COLO668 (cell line): Measurements from ENCODE around the gene GOLGA1.
A peak's percentile ranks its signal among the peaks of the same experiment; 100 is the strongest.

Experiments
- DNase-seq: peaks from one replicate; lab custom pipeline; 2025; ENCODE audit not compliant: unreplicated experiment; lab: John Stamatoyannopoulos, UW

GOLGA1 gene

DNA sequence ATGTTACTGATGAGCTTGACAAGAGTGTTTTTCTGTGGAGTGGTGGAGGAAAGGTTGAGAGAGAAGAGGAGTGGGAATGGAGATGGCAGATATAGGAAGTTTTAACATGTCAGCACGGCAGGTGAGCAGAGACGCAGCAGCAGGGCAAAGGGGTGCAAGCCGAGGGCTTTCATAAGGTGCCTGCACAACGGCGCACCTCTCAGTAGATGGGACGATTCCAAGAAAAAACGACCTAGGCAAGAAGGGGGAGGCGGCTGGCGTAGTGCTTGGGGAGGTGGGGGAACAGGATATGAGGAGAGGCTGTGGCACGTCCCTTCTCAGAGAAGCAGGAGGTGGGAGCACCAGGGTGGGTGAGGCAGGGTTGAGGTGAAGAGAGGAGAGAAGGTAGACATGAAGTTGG lies 54.4 kb downstream of the GOLGA1 start:
- no peak for DNase-seq

DNA sequence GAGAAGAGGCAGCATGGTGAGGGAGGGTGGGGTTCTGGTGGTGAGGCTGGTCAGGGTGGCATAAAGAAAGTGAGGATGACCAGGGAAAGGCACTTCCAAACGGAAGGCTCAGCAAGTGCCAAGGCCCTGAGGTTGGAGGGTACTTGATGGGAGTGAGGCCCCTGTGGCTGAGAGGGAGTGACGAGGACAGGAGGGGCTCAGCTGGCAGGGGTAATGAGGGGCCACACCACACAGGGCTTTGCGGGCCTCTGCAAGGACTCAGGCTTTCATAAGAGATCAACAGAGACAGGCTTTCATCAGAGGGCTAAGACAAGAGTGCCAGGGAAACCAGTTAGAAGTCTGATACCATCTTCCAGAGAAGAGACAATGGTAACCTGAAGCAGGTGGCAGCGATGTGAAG lies 55.3 kb downstream of the GOLGA1 start:
- DNase-seq, result no peak

DNA sequence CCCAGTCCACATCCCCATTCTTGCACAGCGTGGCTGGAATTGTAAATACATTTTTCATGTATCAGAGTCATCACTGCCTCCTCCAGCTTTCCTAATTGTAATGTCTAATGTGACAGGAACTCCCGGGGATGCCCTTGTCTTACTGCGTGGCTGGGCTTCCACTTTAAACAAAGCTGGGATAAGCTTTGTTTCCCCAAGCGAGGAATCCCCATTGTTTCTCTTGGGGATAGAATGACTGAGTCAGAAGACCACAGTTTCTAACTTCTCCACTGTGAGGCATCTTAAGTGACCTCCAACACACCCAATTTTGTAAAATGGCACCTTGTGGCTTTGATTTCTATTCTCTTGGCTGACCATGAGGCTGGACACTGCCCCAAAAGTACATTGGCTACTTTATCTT lies 56.5 kb downstream of the GOLGA1 start:
- no peak for DNase-seq

DNA sequence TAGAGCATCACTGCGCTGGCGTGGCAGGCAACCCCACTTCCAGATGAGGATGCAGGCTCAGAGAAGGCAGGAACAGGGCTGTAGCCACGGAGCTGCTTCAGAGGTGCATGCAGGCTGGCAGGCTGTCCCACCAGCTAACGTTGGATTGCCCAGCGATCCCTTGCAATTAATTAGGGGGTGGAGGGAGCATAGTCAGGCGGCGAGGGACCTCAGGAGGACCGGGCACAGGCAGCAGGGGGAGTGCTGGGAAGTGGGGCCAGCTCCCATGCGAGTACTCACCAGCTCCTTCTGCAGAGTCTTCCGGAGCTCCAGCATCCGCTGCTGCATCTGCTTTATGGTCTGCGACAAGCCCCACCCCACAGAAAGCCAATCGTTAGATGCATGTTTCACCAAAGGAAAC lies 58.7 kb downstream of the GOLGA1 start:
- no peak for DNase-seq

DNA sequence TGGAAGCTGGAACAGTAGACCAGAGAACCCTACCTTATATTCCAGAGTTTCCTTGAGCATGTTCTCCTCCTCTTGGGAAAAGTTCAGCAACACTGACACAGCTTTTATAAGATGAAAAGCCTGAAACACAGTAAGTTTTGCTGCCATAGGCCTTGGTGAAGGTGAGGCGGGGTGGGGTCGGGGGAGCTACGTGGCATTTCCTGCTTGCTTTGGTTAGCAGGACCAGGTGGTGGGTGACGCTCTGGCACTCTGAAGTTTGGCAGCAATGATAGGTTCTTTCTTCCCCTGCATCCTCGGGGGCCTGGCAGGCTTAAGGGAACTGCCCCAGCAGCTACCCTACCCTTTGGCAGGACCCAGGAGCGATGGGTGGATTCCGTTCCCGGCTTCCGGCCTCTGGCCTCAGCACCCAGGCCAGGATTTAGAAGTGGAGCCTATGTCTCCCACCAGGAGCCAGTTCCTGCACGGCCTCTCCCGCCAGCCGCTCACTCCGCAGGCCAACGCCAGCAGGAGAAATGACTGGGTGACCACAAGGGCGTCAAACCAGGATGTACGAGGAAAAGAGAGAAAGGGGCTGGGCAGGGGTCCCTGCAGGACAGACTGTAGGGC lies 59.6 kb downstream of the GOLGA1 start:
- no peak for DNase-seq

DNA sequence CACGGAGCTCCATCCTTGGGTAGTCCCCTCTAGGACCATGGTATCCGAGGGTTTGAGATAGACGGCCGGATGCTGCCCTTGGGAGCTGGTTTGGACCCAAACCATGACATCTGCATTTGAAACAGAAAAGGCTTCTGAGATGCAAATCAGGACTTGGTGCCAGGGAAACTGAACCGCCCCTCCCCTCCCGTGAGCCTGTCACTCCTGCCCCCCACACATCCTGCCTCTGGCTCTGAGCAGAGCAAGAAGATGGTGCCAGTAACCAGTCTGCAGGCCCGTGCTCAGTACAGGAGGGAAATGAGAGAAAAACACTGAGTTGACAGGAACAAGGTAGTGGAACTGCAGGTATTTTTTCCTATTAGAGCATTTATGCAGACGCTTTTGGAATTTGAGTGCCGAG lies 60.4 kb downstream of the GOLGA1 start:
- DNase-seq, result no peak

DNA sequence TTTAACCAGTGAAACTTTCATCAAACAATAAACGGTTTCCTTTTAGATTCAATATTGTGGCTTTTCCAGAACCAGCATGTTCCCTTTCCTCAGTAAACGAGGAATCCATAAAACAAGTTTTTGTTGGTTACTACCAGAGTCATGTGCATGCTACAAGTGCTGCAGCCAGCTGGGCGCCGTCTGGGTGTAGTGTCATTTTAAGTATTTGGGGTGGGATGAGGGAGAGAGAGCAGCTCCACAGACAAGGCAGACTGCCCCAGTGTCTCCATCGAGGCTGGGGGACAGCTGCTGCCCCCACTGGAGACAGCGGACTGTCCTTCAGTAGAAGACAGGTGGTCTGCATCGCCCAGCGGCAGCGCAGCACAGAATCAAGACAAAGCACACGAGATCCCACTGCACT lies 61.7 kb downstream of the GOLGA1 start:
- DNase-seq, result no peak

DNA sequence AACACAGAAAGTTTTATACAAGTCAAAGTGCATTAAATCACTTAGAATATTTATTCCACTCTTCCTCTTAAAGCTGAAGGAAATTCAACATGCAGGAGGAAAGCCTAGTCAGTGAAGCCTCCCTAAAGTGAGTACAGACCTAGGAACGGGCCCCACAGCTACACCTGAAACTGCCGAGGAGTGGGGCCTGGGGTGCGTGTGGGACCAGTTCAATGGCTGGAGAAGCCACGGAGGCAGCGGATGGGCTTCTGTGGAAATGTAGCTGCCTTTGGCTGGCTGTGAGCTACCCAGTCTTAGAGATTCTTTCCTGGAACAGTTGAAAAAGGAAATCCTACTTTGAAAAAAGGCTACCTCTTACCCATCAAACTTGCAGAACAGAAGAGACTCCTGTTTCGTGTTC lies 62.4 kb downstream of the GOLGA1 start:
- no peak for DNase-seq

DNA sequence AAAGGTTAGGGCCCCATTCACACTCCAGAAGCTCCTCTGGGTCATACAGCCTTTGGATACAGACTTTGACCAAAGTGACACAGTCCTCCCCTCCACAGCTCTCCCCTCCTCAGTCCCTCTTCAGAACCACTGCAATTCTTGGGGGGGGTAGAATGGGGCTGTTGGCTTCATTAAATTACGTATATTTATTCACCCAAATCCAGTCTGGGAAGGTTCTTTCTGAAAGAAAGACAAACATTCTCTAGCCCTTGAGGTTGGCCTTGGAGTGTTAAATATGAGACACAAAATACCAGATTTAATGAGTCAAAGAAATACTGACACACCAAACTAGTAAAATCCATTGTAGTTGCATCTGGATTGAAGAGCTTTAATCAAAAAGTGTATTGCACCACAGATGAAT lies 62.9 kb downstream of the GOLGA1 start:
- no peak for DNase-seq

DNA sequence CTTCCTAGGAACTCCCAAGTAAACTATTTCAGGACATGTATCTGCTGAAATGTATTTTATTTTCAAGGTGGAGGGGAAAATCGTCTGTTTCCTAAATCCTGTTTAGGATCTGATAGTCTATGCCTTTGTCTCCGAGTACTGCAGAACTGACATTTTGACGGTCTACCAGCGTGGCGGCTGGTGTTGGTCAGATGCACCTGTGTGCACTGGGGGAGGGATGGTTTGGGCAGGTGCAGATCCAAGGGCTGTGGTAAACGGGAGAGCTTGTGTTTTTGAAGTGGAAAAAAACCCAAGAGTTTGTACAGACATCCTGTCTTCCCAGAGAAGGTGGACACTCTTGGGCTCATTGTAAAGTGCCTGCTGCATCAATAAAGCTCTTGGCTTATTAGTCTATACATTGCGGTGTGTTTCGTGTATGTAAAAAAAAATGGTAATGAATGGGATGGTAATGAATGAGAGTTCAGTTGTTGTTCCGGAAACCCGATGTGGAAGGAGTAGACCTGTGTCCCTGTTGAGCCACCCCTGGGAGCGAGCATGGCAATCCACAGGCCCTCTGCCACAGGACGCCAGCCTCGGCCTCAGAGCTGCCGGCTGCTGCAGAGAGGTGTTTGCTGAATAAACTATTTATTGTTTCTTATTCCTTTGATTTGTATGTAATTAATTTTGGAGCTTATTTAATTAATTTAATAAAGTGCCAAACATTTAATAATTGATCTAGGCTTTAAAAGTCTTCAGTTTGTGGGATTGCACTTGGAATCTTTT lies 63.7 kb downstream of the GOLGA1 start:
- peak; percentile 19 for DNase-seq

DNA sequence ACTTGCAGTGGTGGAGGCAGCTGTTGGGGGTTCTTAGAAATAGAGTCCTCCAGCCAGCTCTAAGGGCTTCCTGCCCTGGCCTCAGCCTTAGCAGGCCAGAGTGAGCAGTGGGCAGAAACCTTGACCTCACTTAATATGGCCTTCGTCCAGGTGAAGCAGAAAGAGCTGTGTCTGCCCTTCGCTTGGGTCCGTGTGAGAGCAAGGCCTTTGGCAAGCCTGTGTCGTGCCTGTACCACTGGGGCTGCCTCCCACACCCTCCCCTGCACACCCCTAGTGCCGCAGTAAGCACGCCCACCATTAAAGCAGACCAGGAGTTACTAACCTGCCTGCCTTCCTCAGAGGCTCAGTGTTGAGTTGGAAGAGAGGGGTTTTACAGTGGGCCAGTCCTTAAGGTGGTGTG lies 65.4 kb downstream of the GOLGA1 start:
- no peak for DNase-seq

DNA sequence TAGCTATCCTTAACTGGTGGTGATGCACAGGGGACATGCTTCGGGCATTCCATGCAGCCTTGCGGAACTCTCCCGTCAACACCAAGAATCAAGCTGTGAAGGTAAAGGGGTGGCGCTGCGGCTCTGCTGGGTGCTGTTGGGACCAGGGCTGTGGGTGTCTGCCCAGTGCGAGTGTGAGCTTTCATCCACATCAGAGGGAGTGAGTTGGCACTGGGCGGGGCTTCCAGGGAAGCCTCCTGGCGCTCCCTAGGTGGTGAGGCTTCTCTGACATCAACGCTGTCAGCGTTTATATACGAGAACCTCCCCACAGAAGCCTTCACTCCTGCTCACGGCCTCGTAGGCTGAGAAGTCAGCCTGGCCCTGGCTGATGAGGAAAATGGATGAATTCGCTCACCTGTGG lies 67.2 kb downstream of the GOLGA1 start:
- no peak for DNase-seq

DNA sequence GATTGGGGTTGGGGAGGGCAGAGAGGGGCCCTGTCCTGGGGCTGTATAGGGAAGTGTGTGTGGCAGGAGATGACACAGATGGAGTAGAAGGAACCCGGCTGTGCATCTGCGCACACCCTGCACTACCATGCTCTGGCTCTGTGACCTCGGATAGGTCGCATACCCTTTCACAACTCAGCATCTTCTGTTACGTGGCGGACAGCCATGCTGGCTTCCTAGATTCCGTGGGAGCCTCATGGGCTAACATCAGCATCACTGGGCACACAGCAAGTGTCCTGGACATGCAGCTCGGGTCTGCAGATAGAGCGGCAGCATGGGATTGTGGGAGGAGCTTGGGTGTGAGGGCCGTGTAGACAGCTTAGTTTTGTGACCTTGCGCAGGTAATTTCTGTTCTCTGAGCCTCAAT lies 69.7 kb downstream of the GOLGA1 start:
- DNase-seq, result no peak

DNA sequence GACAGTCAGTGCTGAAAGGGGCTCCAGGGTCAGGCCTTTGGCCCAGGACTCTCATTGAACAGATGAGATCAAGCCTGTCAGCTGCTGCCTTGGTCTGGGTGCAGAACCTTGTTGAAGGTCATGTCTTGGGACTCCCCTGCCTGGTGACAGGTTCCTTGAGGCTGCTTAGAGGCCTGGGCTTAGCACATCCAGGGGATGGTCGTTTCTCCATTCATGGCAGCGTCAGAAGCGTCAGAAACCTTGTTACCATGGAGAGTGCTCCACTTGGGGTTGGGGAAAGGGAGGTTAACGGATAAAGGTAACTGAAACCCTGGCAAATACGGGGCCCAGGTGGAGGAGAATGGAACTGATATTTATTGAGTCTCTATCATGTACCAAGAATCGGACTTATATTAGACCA lies 70.2 kb downstream of the GOLGA1 start:
- DNase-seq, result no peak

DNA sequence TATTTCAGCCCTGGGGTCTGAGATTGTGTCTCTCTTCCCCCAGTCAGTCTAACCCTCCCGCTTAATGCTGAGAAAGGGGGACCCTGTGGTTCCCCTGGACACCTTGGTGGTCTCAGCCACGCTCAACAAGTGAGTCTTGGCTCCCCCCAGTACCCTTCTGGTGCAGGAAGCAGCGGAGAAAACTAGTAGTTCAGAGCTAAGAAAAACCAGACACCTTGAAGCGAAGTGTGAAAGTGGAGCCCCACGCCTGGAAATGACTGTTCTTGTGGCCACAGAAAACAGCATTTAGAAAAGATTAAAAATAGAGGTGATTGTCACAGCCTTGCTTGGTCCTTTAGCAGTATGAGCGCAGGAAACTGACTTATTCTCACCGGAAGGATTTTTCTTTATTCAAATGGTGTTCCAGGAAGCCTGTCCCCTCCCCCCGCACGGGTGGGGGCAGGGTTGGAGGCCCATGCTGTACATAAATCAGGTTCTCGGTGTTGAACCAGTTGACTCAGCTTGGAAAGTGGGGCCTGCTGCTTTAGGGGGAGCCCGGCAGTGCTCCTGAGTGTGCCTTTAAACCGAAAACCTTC lies 70.8 kb downstream of the GOLGA1 start:
- peak; percentile 61 for DNase-seq

DNA sequence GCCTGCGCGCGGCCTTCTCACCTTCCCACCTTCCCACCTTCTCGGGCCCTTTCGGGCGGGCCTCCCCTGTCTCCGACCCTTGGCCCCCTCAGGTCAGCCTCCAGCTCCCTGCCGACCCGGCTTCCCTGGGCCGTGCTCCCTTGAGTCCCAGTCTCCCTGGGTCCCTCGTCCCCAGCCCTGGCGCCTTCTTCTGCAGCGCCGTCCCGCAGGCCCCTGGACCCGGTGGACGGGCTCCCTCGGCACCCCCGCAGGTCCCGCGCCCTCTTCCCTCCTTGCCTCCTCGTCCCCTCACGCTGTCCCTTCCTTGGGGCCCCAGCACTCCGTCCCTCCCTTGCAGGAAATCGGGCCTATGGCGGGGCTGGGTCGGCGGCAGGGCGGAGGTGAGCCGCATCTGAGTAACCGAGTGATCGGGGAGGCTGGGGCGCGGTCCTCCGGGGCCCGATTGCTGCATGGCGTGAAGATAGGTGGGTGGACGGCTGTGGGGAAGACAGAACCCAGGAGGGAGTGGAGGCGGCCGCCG lies 71.4 kb downstream of the GOLGA1 start:
- peak; percentile 53 for DNase-seq

DNA sequence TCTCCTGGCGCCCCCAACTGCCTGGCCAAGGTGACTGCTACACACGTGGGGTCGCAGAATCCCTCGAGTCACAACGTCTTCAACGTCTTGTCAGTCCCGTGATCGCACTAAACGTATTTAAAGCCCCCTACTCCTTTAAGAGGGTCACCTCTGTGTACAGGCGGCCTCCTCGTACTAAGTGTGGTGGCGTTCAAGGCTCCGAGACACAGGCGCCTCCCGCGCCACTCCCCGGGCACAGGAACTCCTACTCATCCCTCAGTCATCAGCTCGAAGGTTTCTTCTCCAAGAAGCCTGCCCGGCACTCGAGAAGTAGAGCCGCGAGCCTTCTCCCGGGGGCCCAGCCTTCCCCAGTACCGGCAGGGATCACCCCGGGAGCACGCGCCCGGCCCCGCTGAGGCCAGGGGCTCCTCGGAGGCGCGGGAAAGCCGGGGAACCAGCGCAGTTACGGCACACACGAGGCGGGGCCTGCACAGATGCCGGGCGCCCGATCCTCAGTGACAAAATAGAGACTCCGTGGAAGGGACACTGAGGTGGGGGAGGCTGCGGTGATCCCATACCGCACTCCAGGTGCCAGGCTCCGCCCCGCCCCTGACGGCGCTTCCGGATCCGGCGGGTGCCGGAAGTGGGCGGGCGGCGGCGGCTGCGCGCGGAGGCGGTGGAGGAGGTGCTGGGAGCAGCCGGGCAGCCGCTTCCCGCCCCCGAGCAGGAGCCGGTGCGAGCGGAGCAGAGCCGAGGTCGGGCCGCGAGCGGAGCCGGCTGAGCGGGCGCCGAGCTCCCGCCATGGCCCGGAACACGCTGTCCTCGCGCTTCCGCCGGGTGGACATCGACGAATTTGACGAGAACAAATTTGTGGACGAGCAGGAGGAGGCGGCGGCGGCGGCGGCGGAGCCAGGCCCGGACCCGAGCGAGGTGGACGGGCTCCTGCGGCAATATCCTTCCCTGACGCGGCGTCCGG lies 72.1 kb downstream of the GOLGA1 start:
- peak; percentile 93 for DNase-seq

DNA sequence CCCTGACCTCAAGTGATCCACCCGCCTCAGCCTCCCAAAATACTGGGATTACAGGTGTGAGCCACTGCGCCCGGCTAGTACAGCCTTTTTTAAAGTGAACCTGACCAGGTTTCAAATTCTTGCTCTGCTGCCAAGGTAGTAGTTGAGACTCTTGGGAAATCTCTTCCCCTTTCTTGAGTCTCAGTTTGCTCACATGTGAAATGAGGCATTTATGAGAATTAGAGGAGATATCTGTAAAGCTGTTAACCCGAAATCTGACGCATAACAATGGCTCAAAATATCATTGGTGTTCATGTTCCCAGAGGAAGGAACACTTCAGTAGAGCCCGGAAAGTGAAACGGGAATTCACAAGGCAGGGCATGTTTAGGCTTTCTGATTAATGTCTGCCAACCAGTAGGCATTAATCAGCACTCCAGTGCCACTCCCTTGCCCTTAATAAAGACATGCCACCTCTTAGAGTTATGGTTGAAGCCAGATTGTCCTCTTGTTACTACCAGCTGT lies 77.5 kb downstream of the GOLGA1 start:
- no peak for DNase-seq

DNA sequence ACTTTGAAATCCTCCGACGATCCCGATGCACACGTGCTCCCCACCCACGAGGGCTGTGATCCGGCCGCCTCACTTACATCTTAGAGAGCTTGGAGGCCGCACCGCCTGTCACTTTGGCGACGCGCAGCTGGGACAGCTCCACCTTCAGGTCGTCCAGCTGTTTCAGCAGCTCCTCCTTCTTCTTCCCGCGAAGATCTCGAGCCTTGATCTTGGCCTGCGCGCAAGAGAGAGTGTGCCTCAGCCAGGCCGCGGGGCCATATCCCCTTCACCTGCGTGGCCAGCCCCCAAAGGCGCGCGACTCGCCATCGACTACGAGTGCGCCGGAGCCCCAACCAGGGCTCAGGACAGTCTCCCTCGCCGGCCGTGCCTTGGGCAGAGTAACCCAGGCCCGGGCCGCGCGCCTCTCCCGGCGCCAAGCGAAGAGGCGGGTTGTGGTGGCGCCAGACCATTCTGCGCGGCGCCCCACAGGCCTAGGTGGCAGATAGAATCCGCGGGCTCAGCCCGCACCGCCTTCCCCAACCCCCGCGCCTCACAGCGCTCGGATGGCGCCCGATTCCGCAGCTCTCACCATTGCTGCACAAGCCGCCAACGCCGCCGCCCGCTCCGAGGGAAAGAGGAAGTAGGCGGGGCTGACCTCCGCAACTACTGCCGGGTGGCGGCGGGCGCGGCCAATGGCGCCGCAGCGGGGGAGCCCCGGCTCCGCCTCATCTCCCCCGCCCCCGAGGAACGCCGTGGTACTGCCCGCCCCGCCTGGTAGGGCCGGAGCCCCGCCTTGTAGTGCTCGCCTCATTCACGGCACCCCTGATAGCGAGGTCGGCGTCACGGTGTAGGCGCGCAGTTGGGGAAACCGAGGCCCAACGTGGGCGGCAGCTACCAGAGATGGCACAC lies 79.3 kb downstream of the GOLGA1 start, which contains the start of the genes ARPC5L and RPL35:
TSS of gene ARPC5L (plus strand) at position 789 of the 888 bp plus-strand sequence. CDS start 7,161 bp downstream, outside the sequence.
TSS of gene RPL35 (minus strand) at position 616 of the 888 bp plus-strand sequence. CDS start at position 571, 45 bp downstream.
- peak; percentile 97 for DNase-seq
